Ishikawa (cell line): ENCODE results near the gene BABAM2.

Experiments
- CEBPB ChIP-seq: IDR thresholded peaks from 2 replicates; pipeline ENCODE4 v1.6.1; 2012
- CREB1 ChIP-seq: IDR thresholded peaks from 2 replicates; pipeline ENCODE4 v1.6.1; 2012; ENCODE audit warnings: low read depth
- EGR1 ChIP-seq: IDR thresholded peaks from 2 replicates; pipeline ENCODE4 v1.6.1; 2012
- EP300 ChIP-seq: IDR thresholded peaks from 2 replicates; pipeline ENCODE4 v1.6.1; 2012; ENCODE audit warnings: borderline replicate concordance
- FOXM1 ChIP-seq: IDR thresholded peaks from 2 replicates; pipeline ENCODE4 v1.6.1; 2012; ENCODE audit warnings: low read depth, borderline replicate concordance
- NFIC ChIP-seq: IDR thresholded peaks from 2 replicates; pipeline ENCODE4 v1.6.1; 2012
- RAD21 ChIP-seq: IDR thresholded peaks from 2 replicates; pipeline ENCODE4 v1.6.1; 2012; ENCODE audit warnings: low read depth
- TAF1 ChIP-seq: IDR thresholded peaks from 2 replicates; pipeline ENCODE4 v1.6.1; 2012; ENCODE audit warnings: low read depth, mild to moderate bottlenecking
- TCF12 ChIP-seq: IDR thresholded peaks from 2 replicates; pipeline ENCODE4 v1.6.1; 2012; ENCODE audit warnings: low read depth
- TEAD4 ChIP-seq: IDR thresholded peaks from 2 replicates; pipeline ENCODE4 v1.6.1; 2012
- YY1 ChIP-seq: IDR thresholded peaks from 2 replicates; pipeline ENCODE4 v1.6.1; 2012; ENCODE audit warnings: low read depth
- ZBTB7A ChIP-seq: IDR thresholded peaks from 2 replicates; pipeline ENCODE4 v1.6.1; 2012; ENCODE audit warnings: low read depth
- TF ChIP-seq, protein P1 (sequence below): IDR thresholded peaks from 2 replicates; pipeline ENCODE4 v1.6.1; 2012
- TF ChIP-seq, protein P2 (sequence below): IDR thresholded peaks from 2 replicates; pipeline ENCODE4 v1.6.1; 2012; ENCODE audit warnings: low read depth, mild to moderate bottlenecking
- TF ChIP-seq, protein P3 (sequence below): IDR thresholded peaks from 2 replicates; pipeline ENCODE4 v1.6.1; 2012

BABAM2 gene

DNA sequence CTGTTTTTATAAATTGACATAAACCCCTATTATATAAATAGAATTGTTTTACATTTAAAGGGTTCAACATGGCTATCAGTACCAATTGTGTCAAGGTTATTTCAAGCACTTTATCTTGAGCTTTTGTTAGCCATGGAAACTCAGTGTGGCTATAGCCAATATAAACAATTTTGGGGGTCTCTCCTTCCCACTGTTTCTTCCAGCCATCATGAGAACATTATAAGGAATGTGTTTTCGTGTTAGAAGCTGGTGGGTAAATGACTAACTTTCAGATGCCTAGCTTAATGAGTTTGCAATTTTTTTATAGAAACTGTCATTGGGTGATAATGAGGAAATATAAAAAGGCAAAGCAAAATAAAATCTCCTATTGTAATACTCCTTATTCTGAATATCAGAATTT is 348.7 kb downstream of the BABAM2 start:
- TF ChIP-seq FOXM1 = no peak
- no peak for TF ChIP-seq NFIC
- no peak for TF ChIP-seq YY1
- no peak for TF ChIP-seq CREB1
- TF ChIP-seq, protein P1, sequence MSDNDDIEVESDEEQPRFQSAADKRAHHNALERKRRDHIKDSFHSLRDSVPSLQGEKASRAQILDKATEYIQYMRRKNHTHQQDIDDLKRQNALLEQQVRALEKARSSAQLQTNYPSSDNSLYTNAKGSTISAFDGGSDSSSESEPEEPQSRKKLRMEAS = no peak
- no peak for TF ChIP-seq EGR1
- TF ChIP-seq, protein P2, sequence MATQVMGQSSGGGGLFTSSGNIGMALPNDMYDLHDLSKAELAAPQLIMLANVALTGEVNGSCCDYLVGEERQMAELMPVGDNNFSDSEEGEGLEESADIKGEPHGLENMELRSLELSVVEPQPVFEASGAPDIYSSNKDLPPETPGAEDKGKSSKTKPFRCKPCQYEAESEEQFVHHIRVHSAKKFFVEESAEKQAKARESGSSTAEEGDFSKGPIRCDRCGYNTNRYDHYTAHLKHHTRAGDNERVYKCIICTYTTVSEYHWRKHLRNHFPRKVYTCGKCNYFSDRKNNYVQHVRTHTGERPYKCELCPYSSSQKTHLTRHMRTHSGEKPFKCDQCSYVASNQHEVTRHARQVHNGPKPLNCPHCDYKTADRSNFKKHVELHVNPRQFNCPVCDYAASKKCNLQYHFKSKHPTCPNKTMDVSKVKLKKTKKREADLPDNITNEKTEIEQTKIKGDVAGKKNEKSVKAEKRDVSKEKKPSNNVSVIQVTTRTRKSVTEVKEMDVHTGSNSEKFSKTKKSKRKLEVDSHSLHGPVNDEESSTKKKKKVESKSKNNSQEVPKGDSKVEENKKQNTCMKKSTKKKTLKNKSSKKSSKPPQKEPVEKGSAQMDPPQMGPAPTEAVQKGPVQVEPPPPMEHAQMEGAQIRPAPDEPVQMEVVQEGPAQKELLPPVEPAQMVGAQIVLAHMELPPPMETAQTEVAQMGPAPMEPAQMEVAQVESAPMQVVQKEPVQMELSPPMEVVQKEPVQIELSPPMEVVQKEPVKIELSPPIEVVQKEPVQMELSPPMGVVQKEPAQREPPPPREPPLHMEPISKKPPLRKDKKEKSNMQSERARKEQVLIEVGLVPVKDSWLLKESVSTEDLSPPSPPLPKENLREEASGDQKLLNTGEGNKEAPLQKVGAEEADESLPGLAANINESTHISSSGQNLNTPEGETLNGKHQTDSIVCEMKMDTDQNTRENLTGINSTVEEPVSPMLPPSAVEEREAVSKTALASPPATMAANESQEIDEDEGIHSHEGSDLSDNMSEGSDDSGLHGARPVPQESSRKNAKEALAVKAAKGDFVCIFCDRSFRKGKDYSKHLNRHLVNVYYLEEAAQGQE = no peak
- no peak for TF ChIP-seq TAF1
- no peak for TF ChIP-seq EP300

DNA sequence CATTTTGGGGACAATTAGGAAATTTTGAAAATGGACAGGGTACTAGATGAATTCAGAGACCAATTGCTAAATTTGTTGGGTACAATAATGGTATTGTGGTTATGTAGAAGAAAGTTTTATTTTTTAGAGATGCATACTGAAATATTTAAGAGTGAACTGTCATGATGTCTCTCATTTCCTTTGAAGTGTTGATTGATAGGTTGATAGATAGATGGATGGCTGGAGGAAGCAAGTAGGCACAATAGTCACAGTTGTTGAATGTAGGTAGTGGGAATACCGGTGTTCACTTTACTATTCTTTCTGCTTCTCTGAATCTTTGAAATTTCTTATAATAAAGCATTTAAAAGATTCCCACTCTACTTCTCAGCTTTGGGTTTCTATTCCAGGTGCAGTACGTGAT is 350.4 kb downstream of the BABAM2 start:
- TF ChIP-seq EP300 (no peak), CEBPB (no peak), ZBTB7A (no peak), CREB1 (no peak)
- TF ChIP-seq, protein P3, sequence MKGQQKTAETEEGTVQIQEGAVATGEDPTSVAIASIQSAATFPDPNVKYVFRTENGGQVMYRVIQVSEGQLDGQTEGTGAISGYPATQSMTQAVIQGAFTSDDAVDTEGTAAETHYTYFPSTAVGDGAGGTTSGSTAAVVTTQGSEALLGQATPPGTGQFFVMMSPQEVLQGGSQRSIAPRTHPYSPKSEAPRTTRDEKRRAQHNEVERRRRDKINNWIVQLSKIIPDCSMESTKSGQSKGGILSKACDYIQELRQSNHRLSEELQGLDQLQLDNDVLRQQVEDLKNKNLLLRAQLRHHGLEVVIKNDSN = no peak
- TF ChIP-seq, protein P2 = no peak

DNA sequence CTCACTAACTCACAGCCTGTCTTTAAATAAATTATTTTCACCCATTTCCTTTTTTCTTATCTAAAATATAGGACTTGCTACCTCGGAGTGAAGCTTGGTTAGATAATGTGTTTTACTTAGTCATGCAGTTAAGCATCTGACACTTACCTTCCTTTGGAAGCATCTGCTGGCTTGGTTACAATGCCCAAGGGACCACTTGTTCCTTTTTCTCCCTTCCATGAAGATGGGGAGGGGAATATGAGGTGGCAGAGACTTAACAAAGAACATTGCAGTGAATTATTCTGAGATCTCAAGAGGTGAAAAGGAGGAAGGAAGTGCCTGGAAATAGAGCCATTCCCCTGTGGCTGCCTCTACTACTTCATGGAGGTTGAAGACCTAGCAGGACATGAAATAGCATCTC is 356.8 kb downstream of the BABAM2 start:
- TF ChIP-seq YY1 = no peak
- TF ChIP-seq, protein P2 = no peak
- TF ChIP-seq, protein P3 = no peak
- TF ChIP-seq FOXM1 = no peak
- no peak for TF ChIP-seq EGR1
- no peak for TF ChIP-seq NFIC
- no peak for TF ChIP-seq TCF12
- no peak for TF ChIP-seq RAD21
- no peak for TF ChIP-seq TAF1
- no peak for TF ChIP-seq TEAD4
- no peak for TF ChIP-seq ZBTB7A
- no peak for TF ChIP-seq CEBPB
- no peak for TF ChIP-seq EP300
- TF ChIP-seq CREB1 = no peak
- TF ChIP-seq, protein P1 = no peak

DNA sequence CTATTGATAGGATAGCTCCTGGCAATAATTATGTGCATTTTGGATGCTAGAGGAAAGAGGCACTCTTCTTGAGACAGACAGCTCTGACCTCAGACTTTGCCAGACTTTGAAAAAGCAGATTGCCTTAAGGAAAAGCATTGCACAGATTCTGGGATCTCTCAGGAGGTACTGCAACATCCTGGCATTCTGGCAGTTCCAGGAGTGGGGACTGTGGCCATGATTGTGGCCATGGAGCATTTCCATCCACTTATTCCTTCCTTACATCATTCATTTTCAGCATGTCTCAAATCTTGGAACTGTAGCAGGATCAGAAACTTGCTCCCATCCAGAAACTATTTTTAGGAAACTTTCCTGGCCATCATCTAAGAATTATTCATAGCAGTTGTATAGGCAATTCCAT is 357.2 kb downstream of the BABAM2 start:
- TF ChIP-seq EGR1 = no peak
- no peak for TF ChIP-seq RAD21
- no peak for TF ChIP-seq TAF1
- TF ChIP-seq FOXM1 = no peak
- TF ChIP-seq CREB1 = no peak
- TF ChIP-seq TEAD4 = no peak
- TF ChIP-seq, protein P3 = no peak
- no peak for TF ChIP-seq ZBTB7A
- no peak for TF ChIP-seq YY1
- TF ChIP-seq, protein P2 = no peak
- TF ChIP-seq, protein P1 = no peak
- no peak for TF ChIP-seq NFIC
- TF ChIP-seq CEBPB = no peak
